Heart left ventricle (tissue), 16 donors: ENCODE results near the gene RAB3GAP2. TPM values are rescaled to one million over a fixed set of nuclear protein-coding genes. Genes with fewer than 3 reads are reported as not detected.

Experiments used
- ATAC-seq, 4 donors: fragments of 200-7000 bp; cut with Tn5 transposase; one replicate each; pipeline ENCODE4 v1.9.1; 2020 to 2022; ENCODE audit warnings: moderate library complexity in 4 of 4, mild to moderate bottlenecking in 3 of 4, moderate number of reproducible peaks in 1 of 4
- DNase-seq, 5 donors: peaks; one replicate each; pipeline ENCODE4 v3.0.0-alpha.2; 2020
- H3K27ac ChIP-seq, 12 donors: fragments of 200-600 bp; sonication (generic) in 4 of 12; one replicate each; pipeline versions ENCODE4 v1.5.0 to v1.8.0; 2016 to 2022; ENCODE audit warnings: mild to moderate bottlenecking in 2 of 12
- H3K27me3 ChIP-seq, 9 donors: fragments of 200-600 bp; sonication (generic) in 2 of 9; one replicate each; pipeline versions ENCODE4 v1.5.1 to v1.8.0; 2016 to 2022; ENCODE audit warnings: mild to moderate bottlenecking in 3 of 9
- H3K36me3 ChIP-seq, 9 donors: fragments of 200-600 bp; sonication (generic) in 2 of 9; one replicate each; pipeline versions ENCODE4 v1.5.0 to v1.8.0; 2018 to 2022; ENCODE audit warnings: mild to moderate bottlenecking in 2 of 9
- H3K4me1 ChIP-seq, 12 donors: fragments of 200-600 bp; sonication (generic) in 4 of 12; one replicate each; pipeline versions ENCODE4 v1.5.0 to v1.8.0; 2016 to 2022; ENCODE audit warnings: mild to moderate bottlenecking in 3 of 12
- H3K4me3 ChIP-seq, 12 donors: fragments of 200-600 bp; sonication (generic) in 4 of 12; one replicate each; pipeline versions ENCODE4 v1.5.0 to v1.8.0; 2017 to 2022; ENCODE audit warnings: mild to moderate bottlenecking in 9 of 12, moderate library complexity in 4 of 12
- H3K9me3 ChIP-seq, 12 donors: fragments of 200-600 bp; sonication (generic) in 4 of 12; one replicate each; pipeline versions ENCODE4 v1.5.0 to v1.8.0; 2016 to 2022; ENCODE audit warnings: mild to moderate bottlenecking in 1 of 12
- POLR2A ChIP-seq, 2 donors: fragments of 450-650 bp; IDR thresholded peaks; one replicate each; pipeline ENCODE4 v1.6.1; 2017; ENCODE audit warnings: antibody characterized with exemption in 2 of 2, mild to moderate bottlenecking in 2 of 2, moderate library complexity in 2 of 2
- WGBS, 4 donors: extraction: QIAGEN DNeasy Blood & Tissue Kit in 2 of 4; methylation state at CpG; one replicate each; pipeline versions ENCODE4 v1.1.5 to v1.1.7; 2013 to 2018; 5-methylcytosine and 5-hydroxymethylcytosine counted together
- intact Hi-C, 10 donors: fragments of 100-400 bp; cut with DNase I; formaldehyde crosslinking; loops; one replicate each; pipeline versions ENCODE4 v1.11.1 to v1.14.2; 2022
- polyA plus RNA-seq, 2 donors: library from polyadenylated mRNA; stranded (reverse); fragments of 200-250 nt; gene quantifications; one replicate each; pipeline ENCODE4 v1.2.3, GENCODE V29; 2013
- total RNA-seq, 9 donors: library from RNA; depleted of rRNA in 2 of 9; stranded (reverse); fragments of >200 nt in 2 of 9; fragmentation: NEBNext Ultra II Directional in 3 of 9; extraction: Animal tissue kit (Norgen Biotek cat#: 25700) in 3 of 9; gene quantifications; one replicate each; pipeline versions ENCODE4 v1.1.0 to v1.2.4, GENCODE V29; 2016 to 2023
- TF ChIP-seq, protein P1 (sequence below), 12 donors: fragments of 200-600 bp; sonication (generic) in 4 of 12; IDR thresholded peaks; one replicate each; pipeline versions ENCODE4 v1.5.0 to v1.8.0; 2018 to 2022; ENCODE audit warnings: antibody characterized with exemption in 12 of 12, mild to moderate bottlenecking in 5 of 12
- donor health status: ischemic (EF 13 %, LVEDD 7.1; RV severe dilation, severe dysfunction).
- donor health status: healthy with polysubstance abuse.
- donor health status: DM: no; HTN: yes; CAD: no.
- donor health status: DM: no; HTN: no; CAD: no.
- donor health status: ischemic (EF 25% LVEDD 6.9; RV normal size, moderate dysfunction).
- donor health status: ischemic (EF 25% LVEDD 5.7; RV mildly dilated, moderate dysfunction).
- donor health status: healthy.
- donor health status: DM: yes; HTN: yes; CAD: no.
- donor health status: ischemic (EF 35%, LVEDD 5.7; RV mildly dilated, moderate dysfunction).
- donor health status: nonischemic (EF 11% LVEDD 7.7; RV severe dilation, severe dysfunction).
- donor health status: DM: yes; HTN: yes; CAD: no.
- donor health status: PGD.
- donor health status: ischemic (EF 29% LVEDD 5.4; RV normal size, mild dysfunction).
- donor health status: nonischemic (EF 23%, LVEDD 6.1; RV moderate dilation, normal function).

RAB3GAP2 gene
- total and polyA plus RNA-seq, 11 donors = 6.5 to 39.3 (median 24.7) TPM

DNA sequence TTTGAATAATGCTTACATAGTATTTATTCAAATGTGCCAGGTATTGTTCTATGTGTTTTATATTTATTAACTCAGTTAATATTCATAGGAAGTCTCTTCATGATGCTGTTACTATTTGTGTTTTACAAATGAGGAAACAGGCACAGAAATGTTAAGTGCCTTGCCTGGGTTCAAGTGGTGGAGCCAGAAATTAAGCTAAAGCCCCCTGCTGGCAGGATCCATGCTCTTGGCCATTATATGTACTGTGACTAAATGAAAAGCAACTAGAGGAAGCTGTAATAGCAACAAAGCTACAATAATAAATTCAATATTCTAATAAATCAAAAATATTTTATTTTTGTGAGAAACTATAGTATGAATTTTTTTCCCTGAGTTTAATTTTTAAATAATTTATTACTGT is 148.4 kb downstream of the RAB3GAP2 start:
- DNase-seq = no peak

DNA sequence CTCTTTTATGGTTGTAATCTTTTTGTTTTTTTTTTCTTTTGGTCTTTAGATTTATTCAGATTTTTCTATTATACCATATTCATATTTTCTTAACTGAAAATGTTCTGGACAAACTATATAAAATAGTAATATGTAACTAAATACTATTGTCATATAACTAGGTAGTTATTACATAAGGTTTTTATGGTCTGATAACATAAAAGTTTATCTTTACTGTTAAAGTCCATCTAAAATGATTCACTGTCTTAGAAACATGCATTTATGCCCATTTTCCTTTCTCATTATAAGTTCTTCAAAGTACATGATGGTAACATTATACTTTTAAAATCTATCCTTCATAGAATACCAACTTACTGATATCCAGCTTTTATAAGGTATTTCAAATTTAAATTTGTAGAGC is 149.2 kb downstream of the RAB3GAP2 start:
- intact Hi-C loops = no loop called here
- H3K4me3 ChIP-seq = no peak overlapping the region
- H3K4me1 ChIP-seq = peaks cover 0 to 12% (median 0%) of the 10 kb centered on the region in 12 donors
- TF ChIP-seq, protein P1, sequence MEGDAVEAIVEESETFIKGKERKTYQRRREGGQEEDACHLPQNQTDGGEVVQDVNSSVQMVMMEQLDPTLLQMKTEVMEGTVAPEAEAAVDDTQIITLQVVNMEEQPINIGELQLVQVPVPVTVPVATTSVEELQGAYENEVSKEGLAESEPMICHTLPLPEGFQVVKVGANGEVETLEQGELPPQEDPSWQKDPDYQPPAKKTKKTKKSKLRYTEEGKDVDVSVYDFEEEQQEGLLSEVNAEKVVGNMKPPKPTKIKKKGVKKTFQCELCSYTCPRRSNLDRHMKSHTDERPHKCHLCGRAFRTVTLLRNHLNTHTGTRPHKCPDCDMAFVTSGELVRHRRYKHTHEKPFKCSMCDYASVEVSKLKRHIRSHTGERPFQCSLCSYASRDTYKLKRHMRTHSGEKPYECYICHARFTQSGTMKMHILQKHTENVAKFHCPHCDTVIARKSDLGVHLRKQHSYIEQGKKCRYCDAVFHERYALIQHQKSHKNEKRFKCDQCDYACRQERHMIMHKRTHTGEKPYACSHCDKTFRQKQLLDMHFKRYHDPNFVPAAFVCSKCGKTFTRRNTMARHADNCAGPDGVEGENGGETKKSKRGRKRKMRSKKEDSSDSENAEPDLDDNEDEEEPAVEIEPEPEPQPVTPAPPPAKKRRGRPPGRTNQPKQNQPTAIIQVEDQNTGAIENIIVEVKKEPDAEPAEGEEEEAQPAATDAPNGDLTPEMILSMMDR (IDR thresholded peaks at IDR 0.05) = no peak
- TF ChIP-seq POLR2A (IDR thresholded peaks at IDR 0.05) = no peak
- H3K36me3 ChIP-seq = peaks cover 0 to 51% (median 28%) of the 10 kb centered on the region in 9 donors
- no peak for ATAC-seq
- DNase-seq = no peak
- no peak overlapping the region for H3K27ac ChIP-seq
- H3K9me3 ChIP-seq = no peaks in the 10 kb centered on the region
- no peaks in the 10 kb centered on the region for H3K27me3 ChIP-seq

More for the DNA sequence above, 148.4 kb downstream of the RAB3GAP2 start:
- ATAC-seq = no peak
- no peaks in the 10 kb centered on the region for H3K27me3 ChIP-seq
- no peak overlapping the region for H3K27ac ChIP-seq
- H3K4me3 ChIP-seq = no peak overlapping the region
- H3K9me3 ChIP-seq = no peaks in the 10 kb centered on the region
- H3K36me3 ChIP-seq = peaks cover 0 to 51% (median 36%) of the 10 kb centered on the region in 9 donors
- intact Hi-C loops = no loop called here
- H3K4me1 ChIP-seq = peaks cover 0 to 12% (median 0%) of the 10 kb centered on the region in 12 donors
- TF ChIP-seq, protein P1 (IDR thresholded peaks at IDR 0.05) = peak in 4 of 12 donors; percentile 23 to 37 (median 30)
- TF ChIP-seq POLR2A (IDR thresholded peaks at IDR 0.05) = no peak

DNA sequence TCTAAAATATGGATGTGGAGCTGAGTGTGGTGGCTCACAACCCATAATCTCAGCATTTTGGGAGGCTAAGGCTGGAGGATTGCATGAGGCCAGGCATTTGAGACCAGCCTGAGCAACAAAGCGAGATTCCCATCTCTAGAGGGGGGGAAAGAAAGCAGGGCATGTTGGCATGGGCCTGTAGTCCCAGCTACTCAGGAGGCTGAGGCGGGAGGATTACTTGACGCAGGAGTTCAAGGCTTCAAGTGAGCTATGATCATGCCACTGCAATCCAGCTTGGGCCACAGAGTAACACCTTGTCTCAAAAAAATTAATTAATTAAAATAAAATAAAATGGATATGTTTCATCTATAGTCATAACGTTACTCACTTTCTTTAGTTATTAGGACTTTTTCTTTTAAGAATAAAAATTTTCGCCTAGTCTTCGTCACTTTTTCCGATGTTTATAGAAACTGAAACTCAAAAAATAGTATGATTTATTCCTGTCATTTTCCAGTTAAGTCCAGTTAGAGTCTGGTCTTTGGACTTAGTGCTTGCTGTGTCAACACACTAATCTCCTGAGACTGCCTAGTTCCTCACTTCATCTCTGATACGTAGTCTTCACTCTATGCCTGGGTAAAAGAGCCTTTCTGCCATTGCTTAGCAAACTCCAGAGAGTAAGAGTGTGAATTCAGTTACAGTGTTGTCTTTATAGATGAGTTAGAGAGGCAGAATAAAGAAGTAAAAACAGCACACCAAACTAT is 150.3 kb downstream of the RAB3GAP2 start:
- peaks cover 0 to 51% (median 28%) of the 10 kb centered on the region in 9 donors for H3K36me3 ChIP-seq
- 86 to 92% (median 90%) methylated on average over 8 of the region's 8 CpGs for WGBS, 4 donors
- ATAC-seq (no peak), DNase-seq (no peak)
- H3K4me1 ChIP-seq = peaks cover 0 to 12% (median 0%) of the 10 kb centered on the region in 12 donors
- TF ChIP-seq POLR2A (IDR thresholded peaks at IDR 0.05) = no peak
- TF ChIP-seq, protein P1 (IDR thresholded peaks at IDR 0.05) = no peak
- H3K9me3 ChIP-seq = no peaks in the 10 kb centered on the region
- intact Hi-C loops = no loop called here
- no peaks in the 10 kb centered on the region for H3K27me3 ChIP-seq
- H3K4me3 ChIP-seq = peak overlapping the region in 1 of 12 donors; percentile 24
- peak overlapping the region in 5 of 12 donors; percentile 13 to 25 (median 21) for H3K27ac ChIP-seq

DNA sequence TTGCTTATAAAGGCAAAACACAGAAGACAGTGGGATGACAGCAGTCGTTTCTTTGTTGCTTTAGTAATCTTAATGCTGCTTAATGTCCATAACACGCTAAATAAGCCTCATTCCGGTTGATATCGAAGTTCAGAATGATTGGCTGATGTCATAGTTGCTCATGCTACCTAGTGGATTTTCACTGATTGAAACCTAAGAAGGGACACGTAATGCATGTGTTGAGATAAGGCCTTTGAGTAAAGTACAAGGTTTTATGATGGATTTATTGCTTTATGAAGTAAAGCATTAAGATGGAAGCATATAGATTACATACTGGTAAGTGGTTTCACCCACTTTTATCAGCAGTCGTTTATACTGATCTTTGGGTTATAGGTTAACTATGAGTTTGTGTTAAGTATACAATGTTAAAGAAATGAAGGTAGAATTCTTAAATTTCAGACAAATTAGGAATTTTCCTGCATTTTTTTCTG is 153.2 kb downstream of the RAB3GAP2 start:
- no peak overlapping the region for H3K27ac ChIP-seq
- H3K27me3 ChIP-seq = no peaks in the 10 kb centered on the region
- WGBS, 4 donors = 83 to 86% (median 85%) methylated on average over 6 of the region's 6 CpGs
- peaks cover 0 to 59% (median 40%) of the 10 kb centered on the region in 9 donors for H3K36me3 ChIP-seq
- H3K4me3 ChIP-seq = no peak overlapping the region
- DNase-seq (no peak), ATAC-seq (no peak)
- TF ChIP-seq, protein P1 (IDR thresholded peaks at IDR 0.05) = no peak
- TF ChIP-seq POLR2A (IDR thresholded peaks at IDR 0.05) = no peak
- H3K9me3 ChIP-seq = no peaks in the 10 kb centered on the region
- peaks cover 0 to 8% (median 0%) of the 10 kb centered on the region in 12 donors for H3K4me1 ChIP-seq
- intact Hi-C loops = loop anchor here in 1 of 10 donors (10.0 kb wide), 1 partner anchor 656 kb away; no protein-coding TSS in a partner anchor
